ENCODE data around the gene ABCG1.

ABCG1 gene

GRCh38 chr21:42231756-42232155, 12.8 kb downstream of the ABCG1 start:
- in situ Hi-C loops (cut with MboI; ENCODE audit: low sequenced_read_pairs), result no loop called here

- in situ Hi-C loops (cut with MboI; ENCODE audit: low sequenced_read_pairs), result no loop called here
Observed at GRCh38 chr21:42232176-42232825, 13.4 kb downstream of the ABCG1 start.

GRCh38 chr21:42233067-42233961, 14.4 kb downstream of the ABCG1 start:
- in situ Hi-C loops (cut with MboI; ENCODE audit: low sequenced_read_pairs), result no loop called here

GRCh38 chr21:42234041-42234440, 15.1 kb downstream of the ABCG1 start:
- in situ Hi-C loops (cut with MboI; ENCODE audit: low sequenced_read_pairs), result no loop called here

GRCh38 chr21:42234464-42235241, 15.7 kb downstream of the ABCG1 start:
- in situ Hi-C loops (cut with MboI; ENCODE audit: low sequenced_read_pairs), result no loop called here

- in situ Hi-C loops (cut with MboI; ENCODE audit: low sequenced_read_pairs), result no loop called here
Observed at GRCh38 chr21:42235593-42235992, 16.7 kb downstream of the ABCG1 start.

- in situ Hi-C loops (cut with MboI; ENCODE audit: low sequenced_read_pairs), result no loop called here
Observed at GRCh38 chr21:42236014-42236413, 17.1 kb downstream of the ABCG1 start.

GRCh38 chr21:42236693-42237092, 17.8 kb downstream of the ABCG1 start:
- in situ Hi-C loops (cut with MboI; ENCODE audit: low sequenced_read_pairs), result no loop called here

GRCh38 chr21:42237161-42237560, 18.2 kb downstream of the ABCG1 start:
- in situ Hi-C loops (cut with MboI; ENCODE audit: low sequenced_read_pairs), result no loop called here

GRCh38 chr21:42237577-42237976, 18.6 kb downstream of the ABCG1 start:
- in situ Hi-C loops (cut with MboI; ENCODE audit: low sequenced_read_pairs), result no loop called here

- in situ Hi-C loops (cut with MboI; ENCODE audit: low sequenced_read_pairs), result no loop called here
Observed at GRCh38 chr21:42238185-42238934, 19.4 kb downstream of the ABCG1 start.

GRCh38 chr21:42239556-42239955, 20.6 kb downstream of the ABCG1 start:
- in situ Hi-C loops (cut with MboI; ENCODE audit: low sequenced_read_pairs), result no loop called here

GRCh38 chr21:42239973-42240372, 21.0 kb downstream of the ABCG1 start:
- in situ Hi-C loops (cut with MboI; ENCODE audit: low sequenced_read_pairs), result no loop called here

- in situ Hi-C loops (cut with MboI; ENCODE audit: low sequenced_read_pairs), result no loop called here
Observed at GRCh38 chr21:42242611-42243010, 23.7 kb downstream of the ABCG1 start.

GRCh38 chr21:42243026-42243425, 24.1 kb downstream of the ABCG1 start:
- in situ Hi-C loops (cut with MboI; ENCODE audit: low sequenced_read_pairs), result no loop called here

GRCh38 chr21:42245331-42246193, 26.6 kb downstream of the ABCG1 start:
- in situ Hi-C loops (cut with MboI; ENCODE audit: low sequenced_read_pairs), result no loop called here

- in situ Hi-C loops (cut with MboI; ENCODE audit: low sequenced_read_pairs), result no loop called here
Observed at GRCh38 chr21:42247716-42248115, 28.8 kb downstream of the ABCG1 start.

GRCh38 chr21:42248241-42248640, 29.3 kb downstream of the ABCG1 start:
- in situ Hi-C loops (cut with MboI; ENCODE audit: low sequenced_read_pairs), result no loop called here

- in situ Hi-C loops (cut with MboI; ENCODE audit: low sequenced_read_pairs), result no loop called here
Observed at GRCh38 chr21:42248783-42249597, 30.1 kb downstream of the ABCG1 start.
